Epithelial cell of prostate (primary cell): ENCODE results near the gene AMN.

ENCODE experiments used
- DNase-seq: peaks from one replicate; pipeline ENCODE4 v3.0.0-alpha.2; 2011; ENCODE audit warnings: low read depth, low spot score
- H3K27ac ChIP-seq: fragments of 450-650 bp; 2 replicates; pipeline ENCODE4 v1.5.1; 2017; ENCODE audit warnings: mild to moderate bottlenecking

AMN gene

DNA sequence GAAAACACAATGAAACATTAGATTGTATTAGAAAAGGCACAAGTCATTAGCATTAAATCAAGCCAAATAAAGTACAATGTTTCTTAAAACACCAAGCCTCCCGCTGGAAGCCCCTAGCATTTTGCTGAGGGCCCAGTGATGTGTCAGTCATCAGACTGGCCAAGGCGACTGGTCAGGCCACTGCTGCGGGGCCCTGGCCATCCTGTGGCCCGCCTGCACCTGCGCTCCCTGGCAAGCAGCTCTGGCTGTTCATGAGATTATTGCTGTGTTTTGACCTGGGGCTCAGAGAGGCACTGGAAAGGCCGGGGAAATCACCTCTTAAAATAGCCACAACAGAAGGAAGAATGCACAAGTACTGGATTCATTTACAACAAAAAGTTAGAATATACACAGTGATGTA is 24.2 kb upstream of the AMN start:
- no peak overlapping the region for H3K27ac ChIP-seq
- DNase-seq = no peak

DNA sequence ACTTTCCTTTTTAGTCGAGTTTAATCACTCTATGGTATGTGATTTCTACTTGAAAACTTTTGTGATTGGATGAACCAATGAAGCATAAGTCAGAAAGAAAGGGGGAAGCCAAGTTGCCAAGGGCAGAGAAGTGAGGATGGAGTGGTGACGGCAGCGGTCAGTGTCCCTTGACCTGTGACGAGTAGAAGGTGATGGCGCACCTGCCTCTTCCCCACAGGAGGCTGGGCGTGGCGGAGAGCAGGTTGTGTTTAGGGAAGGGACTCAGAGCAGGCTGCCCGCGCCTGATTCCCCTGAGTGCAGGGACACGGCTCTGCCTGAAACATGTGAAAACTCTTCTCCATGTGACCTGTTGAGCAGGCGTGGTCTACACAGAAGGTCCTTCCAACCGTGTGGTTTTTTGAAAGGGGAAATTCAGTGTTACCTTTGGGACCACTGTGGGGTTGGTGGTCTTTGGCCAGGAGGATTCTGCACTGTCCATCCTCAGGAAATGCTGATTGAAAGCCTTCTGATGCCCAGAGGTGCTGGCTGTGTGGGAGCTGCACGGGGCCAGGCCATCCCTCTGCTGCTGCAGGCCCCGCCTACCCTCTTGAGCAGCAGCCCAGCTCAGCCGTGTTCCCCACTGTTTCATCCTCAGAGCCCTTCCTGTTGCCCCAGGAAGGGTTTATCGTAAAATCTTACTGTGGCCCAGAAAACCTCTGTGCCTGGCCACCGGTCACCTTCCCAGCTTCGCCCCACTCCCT is 23.5 kb upstream of the AMN start:
- DNase-seq = no peak
- no peak overlapping the region for H3K27ac ChIP-seq

DNA sequence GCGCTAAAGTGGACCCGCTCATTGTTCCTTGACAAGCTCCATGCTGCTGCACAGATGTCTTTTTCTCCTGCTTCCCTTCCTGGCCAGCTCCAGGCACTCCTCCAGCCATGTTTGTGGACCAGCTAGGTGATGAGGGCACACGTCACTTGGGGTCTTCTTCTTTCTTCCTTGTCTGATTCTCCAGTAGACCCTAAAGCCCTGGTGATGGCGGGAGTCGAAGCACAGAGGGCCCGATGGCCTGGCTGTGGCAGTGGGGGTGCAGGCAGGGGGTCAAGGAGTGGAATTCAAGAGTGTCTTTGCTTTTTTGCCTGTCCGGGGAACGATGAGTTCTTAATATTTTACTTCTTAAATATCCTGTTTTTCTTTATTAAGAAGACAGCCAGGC is 23.0 kb upstream of the AMN start:
- no peak for DNase-seq
- no peak overlapping the region for H3K27ac ChIP-seq

DNA sequence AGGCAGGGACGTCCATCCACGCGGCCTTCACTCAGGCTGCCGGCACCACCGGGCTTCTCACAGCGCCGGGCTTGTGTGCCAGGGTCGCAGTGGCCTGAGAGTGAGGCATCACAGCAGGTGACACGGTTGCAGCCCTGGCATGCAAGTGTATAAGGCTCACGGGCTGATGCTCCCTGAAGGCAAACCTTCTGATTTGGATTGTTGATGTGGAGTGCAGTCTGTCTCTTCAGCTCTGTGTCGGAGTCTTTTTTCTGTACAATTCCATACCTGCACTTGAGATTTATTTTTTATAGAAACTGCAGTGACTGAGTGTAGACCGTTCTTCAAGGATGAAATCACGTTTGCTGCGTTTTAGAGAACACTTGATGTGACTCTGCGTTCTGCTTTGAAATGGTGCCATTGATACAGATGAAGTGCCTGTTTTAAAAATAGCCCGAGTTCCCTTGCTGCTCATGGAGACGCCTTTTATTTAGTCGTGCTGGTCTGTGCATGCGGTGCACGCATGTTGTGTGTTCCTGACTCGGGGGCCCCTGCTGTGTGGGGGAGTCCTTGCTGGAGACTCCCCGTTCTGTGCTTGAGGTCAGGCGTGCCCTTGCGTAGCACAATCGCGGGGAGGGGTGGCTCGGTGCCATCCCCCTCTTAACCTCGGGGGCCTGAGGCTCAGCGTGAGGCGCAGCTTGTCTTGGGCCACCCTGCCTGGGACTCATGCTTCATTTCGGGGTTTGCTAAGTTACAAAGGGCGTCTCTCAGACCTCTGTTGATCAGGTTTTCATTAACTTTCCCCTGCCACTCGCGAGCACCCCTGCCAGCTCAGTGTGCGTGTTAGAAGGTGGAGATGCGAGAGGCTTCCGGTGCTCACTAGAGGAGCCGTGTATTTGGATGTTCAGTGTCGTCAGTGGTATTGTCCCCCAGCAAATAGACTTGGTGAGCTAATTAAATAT is 21.6 kb upstream of the AMN start:
- no peak overlapping the region for H3K27ac ChIP-seq
- DNase-seq = no peak

DNA sequence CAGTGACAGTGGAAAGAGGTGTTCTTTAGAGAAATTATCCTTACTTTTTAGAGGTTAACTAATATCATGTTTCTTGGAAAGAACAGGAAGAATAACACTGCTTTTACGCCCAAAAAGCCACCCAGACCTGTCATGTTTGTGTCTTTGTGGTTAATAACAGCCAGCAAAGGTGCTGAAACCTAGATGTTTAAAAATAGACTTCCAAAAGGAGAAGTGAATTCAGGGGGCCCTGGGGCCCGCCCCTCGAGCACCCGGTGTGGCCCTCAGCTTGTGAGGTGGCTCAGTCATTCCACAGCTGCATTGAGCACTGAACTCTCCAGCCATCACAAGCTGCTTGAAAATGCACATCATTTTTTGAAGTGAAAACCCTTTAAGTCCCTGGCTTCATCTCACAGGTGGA is 20.8 kb upstream of the AMN start:
- no peak overlapping the region for H3K27ac ChIP-seq
- no peak for DNase-seq

DNA sequence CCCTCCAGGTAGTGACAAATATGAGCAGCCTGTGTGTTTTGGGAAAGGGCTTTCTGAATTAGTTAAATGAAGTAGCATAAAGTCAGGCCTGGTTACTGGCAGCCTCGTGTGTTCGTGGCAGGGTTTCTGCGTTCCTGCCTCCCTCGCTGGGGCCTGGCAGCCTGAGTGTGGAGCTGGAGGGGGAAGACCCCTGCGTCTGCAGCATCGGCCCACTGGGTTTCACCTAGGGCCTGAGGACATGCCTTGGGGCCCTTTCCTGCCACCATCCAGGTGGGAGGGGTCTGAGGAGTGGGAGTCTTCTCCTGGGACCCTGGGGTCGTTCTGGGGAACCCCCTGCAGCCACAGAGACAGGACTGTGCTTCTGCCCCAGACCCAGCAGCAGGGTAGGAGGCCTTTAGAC is 20.4 kb upstream of the AMN start:
- no peak overlapping the region for H3K27ac ChIP-seq

DNA sequence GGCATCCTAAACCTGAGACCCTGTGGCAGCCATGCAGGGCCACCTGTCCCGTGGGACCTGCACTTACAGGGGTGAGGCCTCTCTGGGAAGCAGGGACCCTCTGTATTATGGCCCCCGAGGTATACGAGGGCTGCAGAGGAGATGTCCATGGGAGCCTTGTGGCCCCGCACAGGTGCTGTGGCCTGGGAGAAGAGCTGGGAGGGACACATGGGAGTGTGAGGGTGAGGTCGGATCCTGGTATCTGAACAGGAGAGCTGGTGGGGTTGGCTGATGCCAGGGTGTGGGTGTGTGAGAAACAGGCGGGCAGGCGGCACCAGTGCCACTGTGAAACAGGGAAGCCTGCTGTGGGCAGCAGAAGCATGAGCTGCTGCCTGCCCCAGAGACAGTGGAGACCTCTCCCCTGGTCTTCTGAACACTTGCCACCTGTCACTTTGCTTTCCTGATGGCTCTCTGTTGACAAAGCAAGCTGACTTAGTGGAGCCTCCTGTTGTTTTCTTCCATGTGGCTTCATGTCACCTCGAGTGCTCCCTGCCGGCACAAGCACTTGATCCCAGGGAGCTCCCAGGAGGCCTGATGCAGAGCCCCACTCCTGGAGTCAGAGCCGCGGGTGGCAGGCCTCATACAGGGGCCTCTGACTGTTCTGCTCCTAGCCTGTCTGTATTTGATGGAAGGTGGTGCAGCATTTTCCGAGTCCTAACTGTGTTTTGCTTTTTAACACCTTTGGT is 19.8 kb upstream of the AMN start:
- DNase-seq = no peak
- no peak overlapping the region for H3K27ac ChIP-seq

More for the DNA sequence above, 20.4 kb upstream of the AMN start:
- DNase-seq = no peak

DNA sequence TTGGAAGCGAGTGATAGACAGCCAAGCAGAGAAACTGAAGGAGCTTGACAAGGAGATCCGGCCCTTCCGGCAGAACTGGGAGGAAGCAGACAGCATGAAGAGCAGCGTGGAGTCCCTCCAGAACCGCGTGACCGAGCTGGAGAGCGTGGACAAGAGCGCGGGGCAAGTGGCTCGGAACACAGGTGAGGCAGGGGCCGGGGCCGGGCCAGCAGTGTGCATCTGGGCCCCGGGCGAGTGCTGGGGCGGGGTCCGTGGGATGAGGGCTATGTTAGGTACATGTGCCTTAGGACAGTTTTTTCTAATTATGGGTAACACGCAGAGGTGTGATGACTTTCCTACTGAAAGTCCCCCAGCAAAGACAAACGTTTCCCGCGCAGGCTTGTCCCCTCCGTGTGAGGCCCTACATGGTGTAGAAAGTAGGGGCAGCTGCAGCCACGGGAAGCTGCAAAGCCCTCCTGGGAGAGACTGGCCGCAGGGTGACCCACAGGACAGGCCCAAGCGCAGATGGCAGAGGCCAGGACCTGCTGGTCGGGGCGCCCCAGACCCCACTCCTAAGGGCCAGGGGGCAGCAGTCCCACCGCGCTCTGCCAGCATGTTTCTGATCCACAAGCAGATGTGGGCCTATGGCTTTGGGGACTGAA is 19.1 kb upstream of the AMN start:
- no peak for DNase-seq
- H3K27ac ChIP-seq = no peak overlapping the region

DNA sequence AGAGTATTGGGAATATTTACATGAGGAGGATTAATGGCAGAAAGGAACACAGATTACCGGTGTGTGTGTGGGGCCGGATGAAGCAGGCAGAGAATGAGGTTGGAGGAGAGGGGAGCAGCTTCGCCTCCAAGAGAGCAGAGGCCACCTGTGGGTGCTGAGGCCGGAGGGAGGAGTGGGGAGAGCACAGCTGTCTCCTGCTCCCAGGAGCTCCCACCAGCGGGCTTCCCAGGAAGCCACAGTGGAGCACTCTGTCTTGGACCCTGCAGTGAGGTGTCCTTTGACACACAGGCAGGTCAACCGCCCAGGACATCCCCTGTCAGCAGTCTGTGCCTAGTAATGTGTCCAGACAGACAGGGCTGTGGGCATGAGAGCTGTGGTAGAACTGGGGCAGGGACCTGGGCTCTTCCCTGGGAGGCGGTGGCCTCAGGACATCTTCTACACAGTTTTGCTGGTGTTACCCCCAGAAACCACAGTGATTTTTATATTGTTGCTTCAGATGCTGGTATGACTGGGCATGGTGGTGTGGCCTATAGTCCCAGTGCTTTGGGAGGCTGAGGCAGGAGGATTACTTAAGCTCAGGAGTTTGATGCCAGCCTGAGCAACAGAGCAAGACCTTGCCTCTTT is 18.5 kb upstream of the AMN start:
- DNase-seq = no peak
- no peak overlapping the region for H3K27ac ChIP-seq

DNA sequence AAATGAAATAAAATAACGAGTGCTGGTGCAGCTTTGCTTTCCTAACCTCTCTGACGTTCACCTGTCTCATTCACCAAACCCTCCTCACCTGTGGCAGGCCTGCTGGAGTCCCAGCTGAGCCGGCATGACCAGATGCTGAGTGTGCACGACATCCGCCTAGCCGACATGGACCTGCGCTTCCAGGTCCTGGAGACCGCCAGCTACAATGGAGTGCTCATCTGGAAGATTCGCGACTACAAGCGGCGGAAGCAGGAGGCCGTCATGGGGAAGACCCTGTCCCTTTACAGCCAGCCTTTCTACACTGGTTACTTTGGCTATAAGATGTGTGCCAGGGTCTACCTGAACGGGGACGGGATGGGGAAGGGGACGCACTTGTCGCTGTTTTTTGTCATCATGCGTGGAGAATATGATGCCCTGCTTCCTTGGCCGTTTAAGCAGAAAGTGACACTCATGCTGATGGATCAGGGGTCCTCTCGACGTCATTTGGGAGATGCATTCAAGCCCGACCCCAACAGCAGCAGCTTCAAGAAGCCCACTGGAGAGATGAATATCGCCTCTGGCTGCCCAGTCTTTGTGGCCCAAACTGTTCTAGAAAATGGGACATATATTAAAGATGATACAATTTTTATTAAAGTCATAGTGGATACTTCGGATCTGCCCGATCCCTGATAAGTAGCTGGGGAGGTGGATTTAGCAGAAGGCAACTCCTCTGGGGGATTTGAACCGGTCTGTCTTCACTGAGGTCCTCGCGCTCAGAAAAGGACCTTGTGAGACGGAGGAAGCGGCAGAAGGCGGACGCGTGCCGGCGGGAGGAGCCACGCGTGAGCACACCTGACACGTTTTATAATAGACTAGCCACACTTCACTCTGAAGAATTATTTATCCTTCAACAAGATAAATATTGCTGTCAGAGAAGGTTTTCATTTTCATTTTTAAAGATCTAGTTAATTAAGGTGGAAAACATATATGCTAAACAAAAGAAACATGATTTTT is 17.1 kb upstream of the AMN start:
- DNase-seq = no peak
- no peak overlapping the region for H3K27ac ChIP-seq

DNA sequence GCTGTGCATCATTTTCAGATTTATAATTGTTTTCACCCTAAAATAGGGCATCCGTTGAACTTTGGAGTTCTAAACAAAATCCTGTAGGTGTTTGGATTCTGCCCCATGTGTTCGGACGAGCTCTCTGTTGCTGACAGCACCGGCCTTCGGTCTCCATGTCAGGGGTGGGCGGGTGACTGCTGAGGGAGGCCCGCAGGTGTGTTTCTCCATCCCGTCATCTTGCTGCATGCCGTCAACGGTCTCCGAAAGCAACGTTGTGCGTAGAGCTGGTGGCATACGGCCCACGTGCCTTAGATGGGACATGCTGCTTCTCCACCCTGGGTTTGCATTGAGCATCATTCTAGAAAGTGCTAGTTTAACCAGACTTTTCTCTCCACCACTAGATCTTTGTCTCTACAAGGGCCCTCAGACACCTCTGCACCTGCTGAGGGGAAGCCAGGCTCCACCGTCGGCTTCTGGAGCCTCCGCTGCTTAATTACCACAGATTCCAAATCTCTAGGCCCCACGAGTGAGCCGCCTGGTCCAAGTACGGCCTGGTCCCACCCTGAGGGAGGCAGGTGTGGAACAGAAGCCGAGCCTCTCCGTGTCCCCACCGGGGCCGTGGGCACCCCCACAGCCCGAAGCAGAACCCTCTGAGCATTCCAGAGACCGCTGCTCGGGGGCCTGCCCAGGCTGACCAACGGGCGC is 15.7 kb upstream of the AMN start:
- no peak overlapping the region for H3K27ac ChIP-seq
- DNase-seq = no peak

DNA sequence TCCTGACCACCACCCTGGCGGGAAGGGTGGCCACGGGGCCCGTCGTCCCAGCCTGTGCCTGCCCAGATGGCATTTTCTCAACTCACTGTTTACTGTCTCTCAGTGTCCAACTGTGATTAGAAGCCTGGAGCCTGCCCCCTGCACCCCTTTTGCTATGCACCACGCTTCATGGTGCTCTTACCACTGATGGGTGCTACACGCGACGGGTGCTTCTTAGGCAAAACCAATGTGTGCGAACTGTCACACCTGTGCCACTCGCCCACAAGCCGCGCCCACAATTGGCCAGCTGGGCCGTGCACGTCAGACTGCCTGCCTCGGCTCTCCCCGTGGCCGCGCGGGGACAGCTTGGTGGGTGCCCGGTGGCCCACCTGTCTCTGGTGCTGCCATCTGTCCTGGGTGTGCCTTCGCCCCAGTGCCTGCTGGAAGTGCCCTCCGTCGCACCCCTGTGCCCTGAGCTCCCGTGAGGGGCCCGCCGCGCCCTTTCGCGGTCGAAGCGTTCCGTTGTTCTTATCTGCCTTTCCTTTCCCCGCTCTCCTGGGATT is 15.1 kb upstream of the AMN start:
- no peak for DNase-seq
- H3K27ac ChIP-seq = no peak overlapping the region

DNA sequence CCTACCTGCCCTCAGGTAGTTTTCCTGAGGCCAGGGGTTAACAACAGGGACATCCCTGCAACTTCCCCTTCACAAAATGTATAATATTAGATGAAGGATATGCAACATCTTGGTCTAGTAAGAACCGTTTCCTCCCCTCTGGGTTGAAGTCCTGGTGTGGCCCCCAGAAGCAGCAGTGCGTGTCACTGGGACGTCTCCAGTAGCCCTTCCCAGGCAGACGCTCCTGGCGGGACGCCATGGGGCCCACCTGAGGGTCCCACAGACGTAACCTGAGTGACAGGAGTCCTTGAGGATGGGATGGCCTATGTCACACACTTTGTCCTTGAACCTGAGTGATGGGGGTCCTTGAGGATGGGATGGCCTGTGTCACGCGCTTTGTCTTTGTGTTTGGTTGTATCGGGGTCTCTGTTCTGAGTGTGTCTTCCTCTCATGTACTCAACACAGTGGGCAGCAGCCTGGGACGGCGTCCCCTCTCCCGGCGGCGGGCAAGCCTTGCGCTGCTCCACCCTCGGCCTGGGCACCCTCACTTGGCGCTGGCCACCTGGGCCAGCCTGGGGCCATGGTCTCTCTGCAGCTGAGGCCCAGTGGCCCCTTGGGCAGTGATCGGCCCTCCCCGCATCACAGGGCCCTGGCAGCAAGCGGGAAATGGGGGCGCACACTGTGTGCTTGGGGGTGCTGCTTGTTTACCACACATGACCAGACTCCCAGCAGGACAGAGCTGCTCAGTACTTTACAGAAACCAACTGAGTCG is 14.3 kb upstream of the AMN start:
- DNase-seq = no peak
- no peak overlapping the region for H3K27ac ChIP-seq

DNA sequence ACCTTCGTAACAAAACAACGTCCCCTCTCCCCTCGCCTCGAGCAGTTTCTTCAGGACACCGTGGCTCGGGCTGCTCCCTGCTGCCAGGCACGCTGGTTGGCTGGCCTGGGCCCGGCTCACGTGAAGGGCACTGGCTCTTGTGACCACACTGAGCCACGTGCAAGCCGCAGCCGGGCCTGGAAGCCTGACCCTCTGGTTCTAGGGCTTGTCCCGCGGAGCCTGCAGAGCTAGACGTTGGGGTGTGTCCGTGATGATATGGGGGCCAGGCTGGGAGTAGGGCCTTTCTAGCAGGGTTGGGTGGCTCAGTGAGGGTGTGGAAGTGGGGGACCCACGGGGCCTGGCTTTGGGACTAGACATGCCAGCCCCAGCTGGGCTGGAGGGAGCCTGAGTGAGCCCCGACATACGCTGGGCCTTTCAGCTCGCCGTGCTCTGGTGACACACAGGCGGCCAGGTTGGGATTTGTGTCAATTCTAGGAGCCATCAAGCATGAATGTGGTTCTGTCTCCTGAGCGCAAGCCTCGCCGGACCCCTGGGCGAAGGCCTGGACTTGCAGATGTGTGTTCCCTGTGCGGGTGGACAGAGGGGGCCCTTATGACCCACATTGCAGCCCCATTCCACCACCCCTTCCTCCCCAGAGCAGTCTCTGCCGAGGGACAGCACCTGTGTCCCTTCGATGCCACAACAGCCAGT is 13.6 kb upstream of the AMN start:
- DNase-seq = no peak
- no peak overlapping the region for H3K27ac ChIP-seq

DNA sequence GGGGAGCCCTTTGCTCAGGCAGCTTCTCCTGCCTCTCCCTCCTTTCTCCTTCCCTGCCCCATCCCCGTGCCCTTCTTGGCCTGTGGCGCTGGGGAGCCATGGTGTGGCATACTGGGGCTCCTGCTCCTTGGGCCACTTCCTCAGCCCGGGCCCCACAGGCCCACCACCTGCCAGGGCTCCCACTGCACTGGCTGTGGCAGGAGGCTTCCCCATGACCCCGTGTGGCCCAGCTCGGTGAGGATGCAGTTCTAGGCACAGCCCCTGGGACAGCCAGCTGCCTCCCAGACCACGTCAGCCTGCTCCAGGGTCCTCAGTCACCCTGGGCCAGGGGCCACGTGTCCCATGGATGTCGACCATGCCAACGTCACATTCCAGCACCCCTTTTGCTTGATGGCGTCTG is 13.0 kb upstream of the AMN start:
- no peak overlapping the region for H3K27ac ChIP-seq
- no peak for DNase-seq

DNA sequence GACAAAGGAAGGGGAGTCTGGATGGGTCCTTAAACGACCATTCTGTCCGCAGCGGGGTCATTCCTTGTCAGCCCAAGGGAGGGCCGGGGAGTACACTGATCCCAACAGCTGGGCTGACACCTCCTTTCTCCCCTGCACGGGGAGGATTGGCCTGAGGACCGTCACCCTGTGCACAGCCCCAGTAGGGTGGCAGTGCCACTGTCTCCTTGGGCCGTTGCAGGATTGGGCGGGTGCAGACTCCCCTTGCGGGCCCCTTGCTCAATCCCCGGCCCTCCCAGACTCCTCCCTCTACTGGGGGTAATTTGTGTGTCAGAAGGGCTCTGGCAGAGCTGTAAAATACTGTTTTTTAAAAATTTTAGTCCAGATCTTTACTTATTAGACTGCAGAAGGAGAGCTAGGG is 12.6 kb upstream of the AMN start:
- no peak overlapping the region for H3K27ac ChIP-seq
- DNase-seq = no peak

DNA sequence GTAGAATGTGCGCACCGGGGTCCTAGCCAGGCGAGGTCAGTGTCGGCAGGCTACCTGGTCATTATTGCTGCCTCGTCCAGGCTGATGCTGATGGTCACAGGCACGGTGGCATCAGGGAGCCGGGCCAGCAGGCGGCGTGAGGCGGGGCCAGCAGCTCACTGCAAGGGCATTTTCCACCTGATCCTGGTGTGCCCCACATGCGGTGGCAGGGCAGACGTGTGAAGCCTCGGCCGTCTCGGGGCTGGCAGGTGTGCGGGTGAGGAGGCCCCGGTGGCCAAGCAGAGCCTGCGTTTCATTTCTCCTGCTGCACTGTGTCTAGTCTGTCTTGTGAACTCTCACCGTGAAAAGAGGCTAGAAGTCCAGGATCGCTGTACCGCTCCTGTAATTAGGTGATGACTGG is 12.0 kb upstream of the AMN start:
- no peak for DNase-seq
- no peak overlapping the region for H3K27ac ChIP-seq
